HG03571 (cell line): ENCODE measurements around the gene RFPL1.

Experiments
- ATAC-seq: cut with Tn5 transposase; IDR thresholded peaks from one replicate; pipeline ENCODE4 v1.9.1; 2021; ENCODE audit not compliant: unreplicated experiment

RFPL1 gene

DNA sequence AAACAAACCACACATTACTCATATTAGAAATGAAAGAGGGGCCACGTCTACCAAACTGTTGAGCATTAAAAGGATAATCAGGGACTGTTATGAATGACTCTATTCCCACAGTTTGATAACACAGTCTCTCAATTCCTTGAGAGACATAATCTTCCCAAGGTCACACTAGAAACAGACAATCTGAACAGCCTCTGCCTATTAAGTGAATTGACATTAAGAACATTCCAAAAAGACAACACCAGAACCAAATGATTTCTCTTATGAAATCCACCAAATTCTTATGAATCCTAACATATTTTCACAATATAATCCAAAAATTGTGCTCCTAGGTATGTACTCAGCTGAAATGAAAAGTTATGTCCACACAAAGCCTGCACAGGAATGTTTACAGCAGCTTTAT is 4.6 kb downstream of the RFPL1 start:
- ATAC-seq = no peak

GRCh38 chr22:29443452-29443851 is 5.1 kb downstream of the RFPL1 start:
- ATAC-seq = no peak

- no peak for ATAC-seq
Observed at GRCh38 chr22:29443861-29444792, 5.7 kb downstream of the RFPL1 start.

DNA sequence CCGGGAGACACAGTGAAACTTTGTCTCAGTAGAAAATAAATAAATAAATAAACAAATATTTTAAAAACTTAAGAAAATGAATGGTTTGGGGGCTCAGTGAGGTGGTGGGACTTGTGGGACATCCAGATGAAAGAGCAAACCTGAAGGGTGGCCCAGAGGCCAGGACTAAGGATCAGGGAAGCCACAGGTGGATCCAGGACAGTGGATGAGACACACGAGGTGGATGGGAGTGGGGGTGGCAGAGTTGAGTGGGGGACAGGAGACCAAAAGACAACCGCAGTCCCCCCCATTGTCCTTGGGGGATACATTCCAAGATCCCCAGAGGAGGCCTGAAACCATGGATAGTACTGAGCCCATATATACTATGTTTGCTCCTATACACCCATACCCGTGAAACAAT is 7.1 kb downstream of the RFPL1 start:
- ATAC-seq = no peak

- no peak for ATAC-seq
Observed at GRCh38 chr22:29447906-29448305, 9.5 kb downstream of the RFPL1 start.

GRCh38 chr22:29449296-29449875 is 11.0 kb downstream of the RFPL1 start:
- no peak for ATAC-seq

DNA sequence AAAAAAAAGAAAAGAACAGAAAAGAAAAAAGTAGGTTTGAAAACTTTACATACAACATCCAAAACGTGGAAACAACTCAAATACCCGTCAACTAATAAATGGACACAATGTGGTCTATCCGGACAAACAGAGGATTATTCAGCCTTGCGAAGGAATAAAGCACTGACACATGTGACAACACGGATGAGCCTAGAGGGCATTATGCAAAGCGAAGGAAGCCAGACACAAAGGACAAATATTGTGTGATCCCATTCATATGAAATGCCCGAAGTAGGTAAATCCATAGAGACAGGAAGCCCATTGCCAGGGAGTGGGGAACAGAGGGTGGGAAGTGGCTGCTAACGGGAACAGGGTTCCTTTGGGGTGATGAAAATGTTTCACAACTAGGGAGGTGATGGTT is 11.8 kb downstream of the RFPL1 start:
- no peak for ATAC-seq

- ATAC-seq = no peak
Observed at GRCh38 chr22:29451863-29452262, 13.5 kb downstream of the RFPL1 start.

- no peak for ATAC-seq
Observed at GRCh38 chr22:29454276-29454675, 15.9 kb downstream of the RFPL1 start.

- no peak for ATAC-seq
Observed at GRCh38 chr22:29456211-29456671, 17.9 kb downstream of the RFPL1 start.

- ATAC-seq = no peak
Observed at GRCh38 chr22:29457730-29458129, 19.3 kb downstream of the RFPL1 start.

DNA sequence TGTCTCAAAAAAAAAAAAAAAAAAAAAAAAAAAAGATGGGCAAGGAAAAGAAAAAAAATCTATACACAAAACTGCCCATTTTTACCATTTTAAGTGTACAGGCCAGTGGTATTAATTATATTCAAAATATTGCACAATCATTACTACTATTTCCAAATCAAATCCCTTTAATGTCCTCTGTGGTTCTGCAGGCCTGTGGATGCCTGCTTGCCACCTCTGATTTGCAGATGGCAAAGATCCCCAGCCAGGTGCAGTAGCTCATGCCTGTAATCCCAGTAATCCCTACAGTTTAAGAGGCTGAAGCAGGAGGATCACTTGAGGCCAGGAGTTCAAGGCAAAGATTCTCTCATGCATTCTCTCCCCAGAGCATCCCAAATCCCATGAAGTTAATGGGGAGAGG is 20.2 kb downstream of the RFPL1 start:
- ATAC-seq = no peak

DNA sequence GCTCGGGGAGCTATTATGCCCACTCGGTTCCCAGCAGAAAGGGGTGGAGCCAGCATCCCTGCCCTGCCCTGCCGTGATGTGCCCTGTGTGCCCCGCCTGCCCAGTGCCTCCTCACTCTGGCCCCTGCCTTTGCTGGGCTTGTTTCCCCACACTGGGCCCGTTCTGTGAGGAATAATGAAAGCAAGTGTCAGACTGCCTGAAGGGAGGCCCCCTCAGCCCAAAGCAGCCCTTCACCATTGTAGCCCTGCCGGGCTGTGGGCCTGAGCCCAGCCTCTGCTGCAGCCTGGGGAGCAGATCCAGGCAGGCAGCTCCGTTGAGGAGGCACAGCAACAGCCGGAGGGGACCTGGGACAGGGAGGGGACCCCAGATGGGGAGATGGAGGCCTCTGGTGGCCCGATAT is 21.4 kb downstream of the RFPL1 start:
- no peak for ATAC-seq

GRCh38 chr22:29461263-29461662 is 22.9 kb downstream of the RFPL1 start:
- ATAC-seq = no peak

GRCh38 chr22:29463629-29464028 is 25.2 kb downstream of the RFPL1 start:
- no peak for ATAC-seq

DNA sequence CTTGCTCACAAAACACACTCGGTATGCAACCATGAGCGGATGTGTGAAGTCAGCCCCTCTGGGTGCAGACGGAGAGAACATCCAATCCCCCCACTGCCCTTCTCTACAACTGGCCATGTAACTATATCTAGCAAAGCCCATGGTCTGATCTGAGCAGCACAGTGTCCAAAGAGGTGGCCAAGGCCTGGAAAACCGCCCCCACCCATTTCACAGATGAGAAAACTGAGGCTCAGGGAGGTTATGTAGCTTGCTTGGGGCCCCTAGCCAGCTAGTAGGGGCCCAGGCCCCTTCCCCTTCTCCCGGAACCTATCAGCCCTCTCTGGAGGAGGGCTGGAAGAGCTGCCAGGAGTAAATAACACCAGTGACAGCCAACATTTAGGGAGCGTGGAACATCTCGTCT is 26.2 kb downstream of the RFPL1 start:
- ATAC-seq = no peak

- ATAC-seq = no peak
Observed at GRCh38 chr22:29469755-29470154, 31.4 kb downstream of the RFPL1 start.

DNA sequence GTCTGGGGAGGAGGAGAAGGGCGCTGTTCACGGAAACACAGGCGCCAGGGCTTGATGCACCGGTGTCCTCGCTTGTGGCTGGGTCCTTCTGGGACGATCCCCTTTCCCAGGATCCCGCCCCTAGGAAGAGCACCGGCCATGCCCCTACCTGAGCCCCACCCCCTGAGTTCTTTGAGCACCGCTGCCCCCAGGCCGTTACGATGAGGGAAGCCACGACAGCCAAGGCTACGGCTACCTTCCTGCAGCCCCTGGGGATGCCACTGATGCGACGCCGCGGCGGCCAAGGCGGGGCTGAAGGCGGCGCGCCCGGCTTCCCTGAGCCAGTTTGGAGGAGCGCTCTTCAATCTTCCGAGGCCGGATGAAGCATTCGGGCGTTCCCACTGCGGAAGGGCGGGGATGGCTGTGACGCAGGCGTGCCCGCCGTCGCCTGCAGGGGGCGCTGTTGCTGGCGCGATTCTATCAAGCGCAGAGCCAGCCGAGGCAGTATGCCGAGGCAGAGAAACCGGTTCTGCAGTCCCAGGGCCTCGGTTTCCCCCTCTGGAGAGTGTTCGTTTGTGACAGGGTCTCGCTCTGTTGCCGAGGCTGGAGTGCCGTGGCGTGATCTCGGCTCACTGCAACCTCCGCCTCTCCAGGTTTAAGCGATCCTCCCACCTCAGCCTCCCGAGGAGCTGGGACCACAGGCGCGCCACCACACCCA is 31.9 kb downstream of the RFPL1 start:
- no peak for ATAC-seq

DNA sequence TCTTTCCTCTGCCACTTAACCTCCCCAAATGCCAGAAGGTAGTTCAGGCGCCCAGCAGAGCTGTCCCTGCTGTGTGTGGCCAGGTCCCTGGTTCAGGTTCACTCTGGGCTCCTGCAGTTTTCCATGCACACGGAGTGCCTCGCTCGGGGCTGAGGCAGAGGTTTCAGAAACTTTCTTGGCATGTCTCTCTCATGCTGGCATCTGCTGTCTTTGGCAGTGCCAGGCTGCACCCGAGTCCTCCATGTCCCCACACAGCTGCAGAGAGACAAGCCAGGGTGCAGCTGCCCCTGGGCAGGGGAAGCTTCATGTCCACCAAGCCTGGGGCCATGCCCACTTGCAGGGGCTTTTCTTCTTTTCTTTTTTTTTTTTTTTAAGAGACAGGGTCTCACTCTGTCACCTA is 34.6 kb downstream of the RFPL1 start:
- no peak for ATAC-seq

DNA sequence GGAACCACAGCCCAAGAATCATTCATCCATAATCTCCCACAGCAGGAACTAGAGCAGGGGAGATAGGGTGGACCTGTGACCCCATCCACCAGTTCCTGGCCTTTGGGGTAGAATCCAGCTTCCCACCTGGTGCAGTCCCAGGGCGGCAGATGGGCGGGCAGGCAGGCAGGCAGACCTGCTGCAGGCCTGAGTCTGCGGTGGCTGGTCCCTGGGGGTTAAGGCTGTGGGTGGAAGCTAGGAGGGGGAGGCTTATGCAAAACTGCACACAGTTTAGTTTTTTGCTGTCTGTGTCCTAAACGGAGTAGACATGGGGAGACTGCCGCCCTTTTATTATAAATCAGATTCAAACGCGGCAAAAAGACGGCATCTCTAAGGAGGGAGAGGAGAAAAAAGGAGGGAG is 37.2 kb downstream of the RFPL1 start:
- no peak for ATAC-seq

DNA sequence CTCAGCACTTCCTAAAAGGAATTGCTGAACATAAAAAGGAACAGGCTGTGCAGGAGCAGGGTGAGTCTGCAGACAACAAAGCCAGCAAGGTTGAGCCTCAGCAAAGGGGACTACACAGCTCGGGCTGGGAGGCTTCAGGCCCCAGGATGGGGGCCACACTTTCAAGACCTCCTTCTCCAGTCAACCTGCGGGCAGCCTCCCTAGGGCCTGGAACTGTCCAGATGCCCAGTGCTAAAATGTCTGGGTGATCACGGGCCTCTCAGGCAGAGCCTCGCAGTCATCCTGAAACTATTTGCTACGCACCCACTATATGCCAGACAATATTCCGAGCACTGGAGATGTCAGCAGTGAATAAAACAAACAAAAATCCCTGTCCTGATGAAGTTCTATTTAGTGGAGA is 37.7 kb downstream of the RFPL1 start:
- no peak for ATAC-seq
